Neural progenitor cell (in vitro differentiated cells): Measurements from ENCODE around the gene COL17A1. TPM values are rescaled to one million over a fixed set of nuclear protein-coding genes. Genes with fewer than 3 reads are reported as not detected.

Experiments
- DNase-seq: peaks from one replicate; pipeline ENCODE4 v3.0.0-alpha.2; 2016; ENCODE audit warnings: low spot score
- H2AFZ ChIP-seq: fragments of 200-600 bp; sonication (generic); replicated peaks from 2 replicates; pipeline ENCODE4 v1.6.1; 2016; ENCODE audit warnings: antibody characterized with exemption
- H3F3A ChIP-seq: fragments of 200-600 bp; sonication (generic); 2 replicates; pipeline ENCODE4 v1.6.1; 2016; ENCODE audit warnings: antibody characterized with exemption, low read depth
- H3K27ac ChIP-seq: fragments of 200-600 bp; sonication (generic); 2 replicates; pipeline ENCODE4 v1.5.1; 2016; ENCODE audit warnings: mild to moderate bottlenecking
- H3K27me3 ChIP-seq: fragments of 200-600 bp; sonication (generic); 2 replicates; pipeline ENCODE4 v1.6.1; 2016; ENCODE audit warnings: mild to moderate bottlenecking, moderate library complexity
- H3K36me3 ChIP-seq: fragments of 200-600 bp; sonication (generic); 2 replicates; pipeline ENCODE4 v1.5.1; 2016
- H3K4me1 ChIP-seq: fragments of 200-600 bp; sonication (generic); 2 replicates; pipeline ENCODE4 v1.6.1; 2016; ENCODE audit warnings: mixed run types
- H3K4me2 ChIP-seq: fragments of 200-600 bp; sonication (generic); 2 replicates; pipeline ENCODE4 v1.6.1; 2016
- H3K4me3 ChIP-seq: fragments of 200-600 bp; sonication (generic); 2 replicates; pipeline ENCODE4 v1.5.1; 2016
- H3K79me2 ChIP-seq: fragments of 200-600 bp; sonication (generic); 2 replicates; pipeline ENCODE4 v1.6.1; 2016; ENCODE audit warnings: low read depth
- H3K9ac ChIP-seq: fragments of 200-600 bp; sonication (generic); 2 replicates; pipeline ENCODE4 v1.6.1; 2016
- H3K9me3 ChIP-seq: fragments of 200-600 bp; sonication (generic); 2 replicates; pipeline ENCODE4 v1.5.1; 2016; ENCODE audit warnings: low read depth
- H4K20me1 ChIP-seq: fragments of 200-600 bp; sonication (generic); 2 replicates; pipeline ENCODE4 v1.6.1; 2016; ENCODE audit warnings: low read depth
- H3K27ac Mint-ChIP-seq: 3 replicates; pipeline ENCODE4 v1.8.0; 2021; ENCODE audit warnings: mixed read lengths
- H3K27me3 Mint-ChIP-seq: 2 replicates; pipeline ENCODE4 v1.8.0; 2022; ENCODE audit warnings: low read depth, mild to moderate bottlenecking, inconsistent platforms, moderate library complexity, mixed read lengths; ENCODE audit not compliant: insufficient read depth
- H3K36me3 Mint-ChIP-seq: 3 replicates; pipeline ENCODE4 v1.8.0; 2021; ENCODE audit warnings: mixed read lengths
- H3K4me1 Mint-ChIP-seq: 3 replicates; pipeline ENCODE4 v1.8.0; 2021; ENCODE audit warnings: mixed read lengths
- H3K4me3 Mint-ChIP-seq: 3 replicates; pipeline ENCODE4 v1.8.0; 2021; ENCODE audit warnings: mild to moderate bottlenecking, moderate library complexity, mixed read lengths
- H3K9me3 Mint-ChIP-seq: 3 replicates; pipeline ENCODE4 v1.8.0; 2020; ENCODE audit warnings: mixed read lengths
- CTCF ChIP-seq: fragments of 200-600 bp; sonication (generic); IDR thresholded peaks from 2 replicates; pipeline ENCODE4 v1.5.1; 2017; ENCODE audit warnings: antibody characterized with exemption, mild to moderate bottlenecking
- EZH2 ChIP-seq: fragments of 200-600 bp; sonication (generic); IDR thresholded peaks from 2 replicates; pipeline ENCODE4 v1.6.1; 2017; ENCODE audit warnings: antibody characterized with exemption, mild to moderate bottlenecking, moderate library complexity
- microRNA counts: library from miRNA; unstranded; fragments of <30 nt; microRNA quantifications from one replicate; lab custom pipeline; 2016
- microRNA-seq: library from miRNA; unstranded; fragments of <30 nt; microRNA quantifications from one replicate; pipeline ENCODE4, GENCODE V29; 2016
- total RNA-seq: library from RNA; depleted of rRNA; stranded (reverse); fragments of >200 nt; gene quantifications from 2 replicates; pipeline ENCODE4 v1.2.3, GENCODE V29; 2015; ENCODE audit warnings: low replicate concordance

The COL17A1 gene
- total RNA-seq, 1 donor from 2014 or later, result 2.3 TPM

- Histone ChIP-seq H3F3A (no peaks in the 10 kb centered on the region), H3K9me3 (no peaks in the 10 kb centered on the region), H2AFZ (no peak overlapping the region), H3K79me2 (peaks cover 68% of the 10 kb centered on the region), H3K4me2 (no peak overlapping the region), H3K27ac (no peak overlapping the region), H3K9ac (no peak overlapping the region), H4K20me1 (peaks cover 42% of the 10 kb centered on the region), H3K36me3 (no peaks in the 10 kb centered on the region), H3K4me1 (no peaks in the 10 kb centered on the region), H3K4me3 (no peak overlapping the region), H3K27me3 (no peaks in the 10 kb centered on the region)
- TF ChIP-seq EZH2 (no peak), CTCF (peak; percentile 59)
- peaks cover 5% of the 10 kb centered on the region for H3K36me3 Mint-ChIP-seq
- peaks cover 2% of the 10 kb centered on the region for H3K9me3 Mint-ChIP-seq
- no peak overlapping the region for H3K4me3 Mint-ChIP-seq
- peaks cover 10% of the 10 kb centered on the region for H3K4me1 Mint-ChIP-seq
- H3K27me3 Mint-ChIP-seq, result no peaks in the 10 kb centered on the region
- DNase-seq, result peak; percentile 53
- no peak overlapping the region for H3K27ac Mint-ChIP-seq
These were observed 103.0 kb downstream of the COL17A1 start for GRCh38 chr10:103982639-103983038.

MicroRNAs encoded within 50 kb of the gene (microRNA counts, 767-probe panel; counts per million panel counts)
- microRNA hsa-miR-936 (lab: Ali Mortazavi, UCI), result 460 counts per million, percentile 90 among the panel's probes with 10 or more counts

Small RNA genes within 50 kb of the gene (microRNA-seq; reads per million reads assigned to microRNA genes)
- not detected for gene MIR936

Other genes starting within 250 kb of the COL17A1 start
- 2.3 and 4.7 TPM in 2 replicates for gene SH3PXD2A, start 230.3 kb downstream of the COL17A1 start, total RNA-seq
- 26.4 and 32.0 TPM in 2 replicates for gene STN1, start 167.7 kb downstream of the COL17A1 start, total RNA-seq
- gene SLK, start 118.7 kb downstream of the COL17A1 start, total RNA-seq, result 33.5 and 42.7 TPM in 2 replicates
- 15.5 and 18.2 TPM in 2 replicates for gene SFR1, start 36.3 kb upstream of the COL17A1 start, total RNA-seq
- gene CFAP43, start 146.5 kb upstream of the COL17A1 start, total RNA-seq, result 2.7 TPM in 2 replicates
- 37.2 and 48.6 TPM in 2 replicates for gene GSTO1, start 169.0 kb upstream of the COL17A1 start, total RNA-seq
- gene GSTO2, start 183.3 kb upstream of the COL17A1 start, total RNA-seq, result 4.9 and 7.6 TPM in 2 replicates